Measurements from ENCODE around the gene DEGS2. TPM values are rescaled to one million over a fixed set of nuclear protein-coding genes. Genes with fewer than 3 reads are reported as not detected.

Gene DEGS2
- total RNA-seq, 1 donor from 2014 or later: 0.34 TPM

DNA sequence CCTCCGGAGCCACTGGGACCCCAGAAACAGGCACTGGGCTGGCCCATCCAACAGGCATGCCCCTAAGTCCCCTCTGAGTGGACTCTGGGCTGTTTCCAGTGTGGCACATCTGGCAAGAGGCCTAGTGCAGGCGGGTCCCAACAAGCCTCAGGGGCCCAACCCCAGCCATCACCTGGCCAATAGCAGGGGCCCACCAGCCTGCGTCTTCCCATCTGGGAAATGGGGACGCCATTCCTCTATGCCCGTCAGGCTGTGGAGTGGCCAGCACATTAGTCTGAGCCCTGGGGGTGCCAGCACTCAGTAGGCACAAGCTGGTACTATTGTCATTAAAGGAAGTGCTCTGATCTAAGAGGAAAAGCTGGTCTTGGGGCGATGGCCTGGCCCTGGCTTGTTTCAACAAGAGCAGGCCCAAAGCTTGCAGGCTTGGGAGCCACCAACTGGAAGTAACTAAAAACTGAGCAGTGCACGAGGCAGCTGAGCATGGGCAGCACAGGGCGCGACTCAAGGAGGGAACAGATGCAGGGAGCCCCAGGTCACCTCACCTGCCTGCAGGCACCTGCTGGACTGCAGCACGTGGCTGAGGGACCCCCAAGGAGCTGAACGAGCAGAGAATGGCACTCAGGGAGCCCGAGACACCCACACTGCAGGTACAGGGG is 8.4 kb downstream of the DEGS2 start:
- TF ChIP-seq, protein P1, sequence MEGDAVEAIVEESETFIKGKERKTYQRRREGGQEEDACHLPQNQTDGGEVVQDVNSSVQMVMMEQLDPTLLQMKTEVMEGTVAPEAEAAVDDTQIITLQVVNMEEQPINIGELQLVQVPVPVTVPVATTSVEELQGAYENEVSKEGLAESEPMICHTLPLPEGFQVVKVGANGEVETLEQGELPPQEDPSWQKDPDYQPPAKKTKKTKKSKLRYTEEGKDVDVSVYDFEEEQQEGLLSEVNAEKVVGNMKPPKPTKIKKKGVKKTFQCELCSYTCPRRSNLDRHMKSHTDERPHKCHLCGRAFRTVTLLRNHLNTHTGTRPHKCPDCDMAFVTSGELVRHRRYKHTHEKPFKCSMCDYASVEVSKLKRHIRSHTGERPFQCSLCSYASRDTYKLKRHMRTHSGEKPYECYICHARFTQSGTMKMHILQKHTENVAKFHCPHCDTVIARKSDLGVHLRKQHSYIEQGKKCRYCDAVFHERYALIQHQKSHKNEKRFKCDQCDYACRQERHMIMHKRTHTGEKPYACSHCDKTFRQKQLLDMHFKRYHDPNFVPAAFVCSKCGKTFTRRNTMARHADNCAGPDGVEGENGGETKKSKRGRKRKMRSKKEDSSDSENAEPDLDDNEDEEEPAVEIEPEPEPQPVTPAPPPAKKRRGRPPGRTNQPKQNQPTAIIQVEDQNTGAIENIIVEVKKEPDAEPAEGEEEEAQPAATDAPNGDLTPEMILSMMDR (IDR thresholded peaks at IDR 0.05; ENCODE audit: partially characterized antibody, unreplicated experiment): no peak
- Mint-ChIP-seq H3K27me3 (ENCODE audit: unreplicated experiment) (peaks cover 15% of the 10 kb centered on the region), H3K36me3 (ENCODE audit: unreplicated experiment) (peaks cover 6% of the 10 kb centered on the region), H3K27ac (ENCODE audit: unreplicated experiment) (no peak overlapping the region), H3K4me3 (ENCODE audit: unreplicated experiment) (no peak overlapping the region), H3K9me3 (ENCODE audit: unreplicated experiment) (peaks cover 9% of the 10 kb centered on the region), H3K4me1 (ENCODE audit: low read depth, unreplicated experiment) (no peaks in the 10 kb centered on the region)
- no peak for DNase-seq

DNA sequence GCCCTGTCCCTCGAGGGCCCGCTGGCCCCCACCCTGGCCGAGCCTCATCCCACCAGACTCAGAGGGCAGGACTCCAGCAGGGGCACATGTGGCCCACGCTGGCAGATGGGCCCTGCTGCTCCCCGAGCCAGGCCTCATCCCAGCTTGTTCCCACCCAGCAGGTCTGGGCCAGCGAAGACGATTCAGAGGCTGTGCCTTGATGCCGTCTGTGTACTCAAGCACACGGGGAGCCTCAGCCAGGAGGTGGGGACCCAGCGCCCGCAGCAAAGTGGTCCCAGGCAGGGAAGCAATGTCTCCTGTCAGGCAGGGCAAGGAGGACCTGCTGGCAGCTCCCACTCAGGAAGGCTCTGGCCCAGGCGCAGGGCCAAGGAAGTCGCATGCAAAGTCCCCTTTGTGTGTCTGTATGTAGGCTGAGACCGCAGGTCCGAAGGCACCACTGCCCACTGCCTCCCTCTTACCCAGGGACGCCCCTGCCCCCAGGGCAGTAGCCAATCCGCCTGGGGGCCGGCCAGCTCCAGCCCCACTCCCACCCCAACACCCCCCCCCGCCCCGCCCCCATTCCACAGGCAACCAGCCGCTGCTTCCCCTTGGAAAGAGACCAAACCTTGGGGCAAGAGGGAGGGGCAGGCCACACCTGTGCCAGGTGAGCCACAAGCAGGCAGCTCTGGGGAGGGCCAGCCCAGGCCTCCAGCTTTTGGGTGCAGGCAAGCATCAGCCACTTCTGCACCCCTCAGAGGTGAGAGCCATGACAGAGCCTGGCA is 9.4 kb downstream of the DEGS2 start:
- Mint-ChIP-seq H3K4me3 (ENCODE audit: unreplicated experiment) (no peak overlapping the region), H3K27ac (ENCODE audit: unreplicated experiment) (no peak overlapping the region), H3K9me3 (ENCODE audit: unreplicated experiment) (peaks cover 9% of the 10 kb centered on the region), H3K36me3 (ENCODE audit: unreplicated experiment) (peaks cover 3% of the 10 kb centered on the region), H3K27me3 (ENCODE audit: unreplicated experiment) (peaks cover 13% of the 10 kb centered on the region), H3K4me1 (ENCODE audit: low read depth, unreplicated experiment) (no peaks in the 10 kb centered on the region)
- TF ChIP-seq, protein P1 (IDR thresholded peaks at IDR 0.05; ENCODE audit: partially characterized antibody, unreplicated experiment): no peak
- peak; percentile 58 for DNase-seq

DNA sequence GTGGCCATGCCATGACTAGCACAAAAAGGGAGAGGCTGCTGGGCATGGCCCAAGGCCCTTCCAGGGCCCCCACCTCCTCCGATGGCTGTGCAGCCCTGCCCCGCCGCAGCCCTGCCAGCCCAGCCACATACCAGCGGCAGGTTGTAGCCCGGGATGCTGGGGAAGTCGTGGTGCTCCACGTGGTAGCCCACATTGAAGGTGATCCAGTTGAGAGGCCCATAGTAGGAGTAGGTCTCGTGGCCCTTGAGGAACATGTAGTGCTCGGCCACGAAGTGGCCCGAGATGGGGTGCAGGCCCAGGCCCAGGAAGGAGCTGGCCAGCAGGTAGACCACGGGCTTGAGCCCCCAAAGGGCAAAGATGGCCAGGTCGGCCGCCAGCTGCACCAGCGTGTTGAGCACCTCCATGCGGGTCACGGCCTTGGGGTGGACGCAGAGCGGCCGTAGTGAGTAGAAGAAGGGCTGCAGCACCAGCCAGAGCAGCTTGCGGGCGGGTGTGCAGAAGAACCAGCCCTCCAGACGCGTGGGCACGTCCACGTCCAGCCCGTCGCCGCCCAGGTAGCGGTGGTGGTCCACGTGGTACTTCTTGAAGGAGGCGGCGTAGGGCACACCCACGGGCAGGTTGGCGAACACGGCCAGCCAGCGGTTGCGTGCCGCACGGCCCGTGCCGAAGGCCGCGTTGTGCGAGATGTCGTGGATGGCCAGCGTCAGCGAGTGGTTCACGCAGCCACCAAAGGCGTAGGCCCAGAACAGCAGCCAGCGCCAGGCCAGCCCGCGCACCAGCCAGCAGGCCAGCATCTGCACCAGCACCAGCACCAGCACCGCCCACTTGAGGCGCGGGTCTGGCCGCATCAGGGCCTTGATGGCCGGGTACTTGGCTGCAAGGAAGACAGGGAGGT is 10.4 kb downstream of the DEGS2 start:
- Mint-ChIP-seq H3K36me3 (ENCODE audit: unreplicated experiment) (no peaks in the 10 kb centered on the region), H3K4me3 (ENCODE audit: unreplicated experiment) (no peak overlapping the region), H3K27ac (ENCODE audit: unreplicated experiment) (no peak overlapping the region), H3K4me1 (ENCODE audit: low read depth, unreplicated experiment) (no peaks in the 10 kb centered on the region), H3K9me3 (ENCODE audit: unreplicated experiment) (peaks cover 7% of the 10 kb centered on the region), H3K27me3 (ENCODE audit: unreplicated experiment) (peaks cover 11% of the 10 kb centered on the region)
- DNase-seq: no peak
- TF ChIP-seq, protein P1 (IDR thresholded peaks at IDR 0.05; ENCODE audit: partially characterized antibody, unreplicated experiment): no peak

DNA sequence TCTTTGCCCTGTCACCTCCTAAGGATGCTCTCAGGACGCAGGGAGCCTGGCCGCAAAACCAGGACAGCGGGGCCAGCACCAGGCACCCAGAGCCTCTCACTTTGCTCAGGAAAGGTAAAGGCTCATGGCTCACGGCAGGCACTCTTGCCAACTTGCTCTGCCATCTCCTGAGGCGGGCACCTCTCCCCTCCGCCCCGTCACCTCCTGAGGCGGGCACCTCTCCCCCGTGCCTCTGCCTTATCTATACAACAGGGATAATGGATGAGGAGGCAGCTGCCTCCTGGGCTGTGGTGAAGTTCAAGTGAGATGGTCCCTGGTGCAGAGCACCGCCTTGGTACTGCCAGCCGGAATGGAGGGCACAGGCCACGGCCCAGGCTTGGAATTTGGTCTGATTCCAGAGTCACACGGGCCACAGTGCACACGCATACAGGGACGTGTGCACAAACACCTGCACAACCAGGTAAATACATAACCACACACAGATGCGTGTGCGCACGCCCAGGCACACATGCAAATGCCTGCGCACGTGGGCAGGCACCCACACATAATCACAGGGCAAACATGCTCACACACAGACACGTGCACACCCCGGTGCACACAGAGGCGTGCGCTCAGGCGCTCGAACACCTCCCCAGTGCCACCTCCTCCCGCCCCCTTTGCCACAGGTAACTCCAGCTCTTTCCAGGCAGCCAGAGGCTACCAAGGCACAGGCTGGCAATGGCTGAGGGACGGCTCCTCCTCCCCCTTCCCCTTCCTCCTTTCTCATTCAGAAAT is 11.6 kb downstream of the DEGS2 start:
- no peak overlapping the region for H3K27ac Mint-ChIP-seq (ENCODE audit: unreplicated experiment)
- TF ChIP-seq, protein P1 (IDR thresholded peaks at IDR 0.05; ENCODE audit: partially characterized antibody, unreplicated experiment): no peak

More for the DNA sequence above, 11.6 kb downstream of the DEGS2 start:
- Mint-ChIP-seq H3K36me3 (ENCODE audit: unreplicated experiment) (no peaks in the 10 kb centered on the region), H3K9me3 (ENCODE audit: unreplicated experiment) (peaks cover 7% of the 10 kb centered on the region), H3K27me3 (ENCODE audit: unreplicated experiment) (peaks cover 13% of the 10 kb centered on the region), H3K4me1 (ENCODE audit: low read depth, unreplicated experiment) (no peaks in the 10 kb centered on the region), H3K4me3 (ENCODE audit: unreplicated experiment) (no peak overlapping the region)
- no peak for DNase-seq
